Activated T-helper 17 cell treated with anti-CD3 and anti-CD28 coated beads, Interleukin-2, amount 50 U/mL, for 72 hours (primary cell): ENCODE measurements around the gene CDT1. TPM values are rescaled to one million over a fixed set of nuclear protein-coding genes. Genes with fewer than 3 reads are reported as not detected.

Experiments used
- ATAC-seq: fragments of 150-1000 bp; cut with Tn5 transposase; replicated peaks from 2 replicates; pipeline ENCODE4 v1.10.0; 2021; ENCODE audit warnings: mild to moderate bottlenecking, moderate library complexity
- H3K27ac Mint-ChIP-seq: one replicate; pipeline ENCODE4 v1.8.0; 2022; ENCODE audit warnings: mixed read lengths
- H3K27me3 Mint-ChIP-seq: one replicate; pipeline ENCODE4 v1.8.0; 2022; ENCODE audit warnings: mixed read lengths
- H3K36me3 Mint-ChIP-seq: one replicate; pipeline ENCODE4 v1.8.0; 2022; ENCODE audit warnings: low read depth, mild to moderate bottlenecking, mixed read lengths
- H3K4me1 Mint-ChIP-seq: one replicate; pipeline ENCODE4 v1.8.0; 2022; ENCODE audit warnings: mixed read lengths
- H3K4me3 Mint-ChIP-seq: one replicate; pipeline ENCODE4 v1.8.0; 2022; ENCODE audit warnings: mild to moderate bottlenecking, mixed read lengths
- H3K9me3 Mint-ChIP-seq: one replicate; pipeline ENCODE4 v1.8.0; 2022; ENCODE audit warnings: mixed read lengths
- total RNA-seq, 2 donors: library from RNA; stranded (reverse); gene quantifications; one replicate each; pipeline ENCODE4 v1.2.3, GENCODE V29; 2022

Gene CDT1
- total RNA-seq, 2 donors from 2014 or later: 96.6 to 141 TPM

GRCh38 chr16:88837806-88838205, 34.2 kb downstream of the CDT1 start:
- no peaks in the 10 kb centered on the region for H3K4me1 Mint-ChIP-seq
- H3K27ac Mint-ChIP-seq: no peak overlapping the region
- H3K27me3 Mint-ChIP-seq: no peaks in the 10 kb centered on the region
- no peak overlapping the region for H3K4me3 Mint-ChIP-seq
- ATAC-seq: no peak
- peaks cover 10% of the 10 kb centered on the region for H3K36me3 Mint-ChIP-seq
- no peaks in the 10 kb centered on the region for H3K9me3 Mint-ChIP-seq

GRCh38 chr16:88838566-88838965, 35.0 kb downstream of the CDT1 start:
- Mint-ChIP-seq H3K4me1 (no peaks in the 10 kb centered on the region), H3K27me3 (no peaks in the 10 kb centered on the region), H3K36me3 (peaks cover 10% of the 10 kb centered on the region), H3K27ac (no peak overlapping the region), H3K9me3 (no peaks in the 10 kb centered on the region), H3K4me3 (no peak overlapping the region)
- no peak for ATAC-seq

GRCh38 chr16:88839026-88839529, 35.5 kb downstream of the CDT1 start:
- no peak for ATAC-seq
- no peaks in the 10 kb centered on the region for H3K9me3 Mint-ChIP-seq
- H3K27ac Mint-ChIP-seq: no peak overlapping the region
- no peaks in the 10 kb centered on the region for H3K4me1 Mint-ChIP-seq
- H3K36me3 Mint-ChIP-seq: peaks cover 10% of the 10 kb centered on the region
- H3K27me3 Mint-ChIP-seq: no peaks in the 10 kb centered on the region
- no peak overlapping the region for H3K4me3 Mint-ChIP-seq

DNA sequence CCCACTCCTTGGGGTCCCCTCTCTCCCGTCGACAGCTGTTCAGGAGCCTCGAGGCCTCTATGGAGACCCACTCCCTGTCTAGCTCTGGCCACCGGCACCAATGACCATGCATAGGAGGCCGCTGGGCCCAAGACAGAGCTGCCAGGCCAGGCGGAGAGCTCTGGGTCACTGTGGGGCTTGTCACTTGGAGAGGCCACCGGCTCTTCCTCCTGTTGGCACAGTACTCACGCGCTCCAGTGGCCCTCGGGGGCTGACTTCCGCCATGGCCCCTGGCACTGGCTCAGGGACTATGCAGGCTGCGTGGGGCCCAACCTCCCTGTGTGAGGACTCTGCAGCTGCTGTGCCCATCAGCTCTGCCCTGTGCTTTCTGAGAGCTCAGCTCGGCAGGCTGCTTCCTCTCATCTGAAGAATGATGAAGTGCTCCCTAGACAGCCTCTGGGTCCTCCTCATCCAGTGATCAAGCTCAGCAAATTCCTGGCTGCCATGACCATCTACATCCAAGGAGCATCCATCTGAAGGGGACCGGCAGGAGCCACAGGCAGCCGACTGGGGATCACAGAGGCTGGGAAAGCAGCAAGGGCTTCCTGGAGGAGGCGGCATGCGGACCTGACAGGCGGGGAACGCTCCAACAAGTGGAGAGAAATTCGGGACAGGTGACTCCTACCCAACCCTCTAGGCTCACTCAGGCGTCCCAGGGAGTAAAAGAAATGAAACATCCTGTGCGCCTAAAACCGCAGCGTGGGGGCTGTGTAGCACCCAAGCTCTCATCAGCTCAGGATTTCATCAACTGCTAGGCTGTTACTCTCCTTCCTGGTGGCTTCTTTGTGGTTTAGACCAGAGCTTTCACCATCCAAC, 36.4 kb downstream of the CDT1 start:
- Mint-ChIP-seq H3K9me3 (no peaks in the 10 kb centered on the region), H3K27me3 (no peaks in the 10 kb centered on the region), H3K36me3 (peaks cover 10% of the 10 kb centered on the region), H3K4me3 (no peak overlapping the region), H3K27ac (no peak overlapping the region), H3K4me1 (no peaks in the 10 kb centered on the region)
- no peak for ATAC-seq

DNA sequence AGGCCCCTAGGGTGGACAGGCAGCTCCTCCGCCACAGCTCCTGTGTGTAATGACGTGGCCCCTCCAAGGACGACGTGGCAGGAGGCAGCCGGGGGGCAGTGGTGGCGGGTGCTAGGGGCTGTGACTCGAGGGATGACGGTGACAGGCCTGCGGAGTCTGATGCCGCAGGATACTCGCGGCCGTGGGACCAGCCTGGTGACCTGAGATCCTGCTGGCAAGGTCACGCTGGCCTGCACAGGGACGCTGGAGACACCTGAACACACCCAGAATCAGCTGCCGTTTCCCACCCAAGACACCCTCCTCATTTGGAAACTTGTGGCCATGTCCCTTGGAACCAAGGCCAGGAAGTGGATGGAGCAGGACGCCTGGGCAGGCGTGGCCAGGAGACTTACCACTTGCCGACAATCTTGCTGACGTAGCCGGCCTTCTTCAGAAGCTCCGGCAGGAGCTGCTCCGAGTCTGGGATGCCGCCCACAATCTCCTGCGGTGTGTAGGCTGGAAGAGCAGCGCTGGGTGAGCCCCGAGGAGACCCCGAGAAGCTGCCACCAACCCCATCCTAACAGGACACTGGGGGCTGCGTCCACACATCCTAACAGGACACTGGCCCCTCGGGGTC, 37.1 kb downstream of the CDT1 start:
- H3K9me3 Mint-ChIP-seq: no peaks in the 10 kb centered on the region

DNA sequence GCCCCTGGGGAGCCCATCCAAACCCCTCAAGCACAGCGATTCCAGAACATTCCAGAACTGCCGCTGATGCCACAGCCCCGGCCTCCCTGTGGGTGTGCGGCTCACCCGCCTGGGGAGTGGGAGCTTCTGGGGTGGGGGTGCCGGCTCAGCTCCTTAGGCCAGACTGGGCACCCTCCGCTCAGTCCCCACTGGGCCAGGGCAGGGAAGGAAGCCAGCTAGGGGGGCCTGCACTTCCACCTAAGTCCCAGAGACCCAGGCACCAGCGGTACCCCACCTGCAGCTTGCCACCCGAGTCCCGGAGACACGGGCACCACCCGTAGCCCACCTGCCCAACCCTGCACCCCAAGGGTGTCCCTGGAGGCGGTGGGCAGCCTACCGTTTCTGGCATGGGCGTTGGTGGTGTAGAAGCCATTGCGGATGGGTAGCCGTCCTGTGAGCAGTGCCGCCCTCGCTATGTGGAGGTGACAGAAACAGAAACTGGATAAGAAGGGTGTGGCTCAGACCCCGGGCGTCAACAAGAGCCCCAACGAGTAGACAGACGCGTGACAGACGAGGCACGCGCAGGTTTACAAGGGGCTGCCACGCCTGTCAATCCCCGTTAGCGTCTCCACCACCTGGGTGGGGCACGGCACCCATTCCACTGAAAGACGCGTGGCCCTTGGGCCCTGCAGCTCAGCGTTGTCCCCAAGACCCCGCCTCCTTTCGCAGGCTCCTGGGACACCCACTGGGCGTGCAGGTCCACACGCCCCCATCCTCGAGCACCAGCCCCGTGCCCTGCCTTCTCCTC, 38.1 kb downstream of the CDT1 start:
- peaks cover 10% of the 10 kb centered on the region for H3K36me3 Mint-ChIP-seq

More for the DNA sequence above, 37.1 kb downstream of the CDT1 start:
- H3K4me1 Mint-ChIP-seq: no peaks in the 10 kb centered on the region
- H3K27ac Mint-ChIP-seq: no peak overlapping the region
- peaks cover 10% of the 10 kb centered on the region for H3K36me3 Mint-ChIP-seq
- no peaks in the 10 kb centered on the region for H3K27me3 Mint-ChIP-seq
- no peak overlapping the region for H3K4me3 Mint-ChIP-seq
- no peak for ATAC-seq

GRCh38 chr16:88842308-88842756, 38.7 kb downstream of the CDT1 start:
- no peaks in the 10 kb centered on the region for H3K9me3 Mint-ChIP-seq
- H3K27ac Mint-ChIP-seq: no peak overlapping the region
- H3K36me3 Mint-ChIP-seq: peaks cover 10% of the 10 kb centered on the region
- H3K4me3 Mint-ChIP-seq: no peak overlapping the region
- no peaks in the 10 kb centered on the region for H3K27me3 Mint-ChIP-seq
- H3K4me1 Mint-ChIP-seq: no peaks in the 10 kb centered on the region
- ATAC-seq: no peak

More for the DNA sequence above, 38.1 kb downstream of the CDT1 start:
- Mint-ChIP-seq H3K27ac (no peak overlapping the region), H3K9me3 (no peaks in the 10 kb centered on the region), H3K4me1 (no peaks in the 10 kb centered on the region), H3K4me3 (no peak overlapping the region), H3K27me3 (no peaks in the 10 kb centered on the region)
- no peak for ATAC-seq

DNA sequence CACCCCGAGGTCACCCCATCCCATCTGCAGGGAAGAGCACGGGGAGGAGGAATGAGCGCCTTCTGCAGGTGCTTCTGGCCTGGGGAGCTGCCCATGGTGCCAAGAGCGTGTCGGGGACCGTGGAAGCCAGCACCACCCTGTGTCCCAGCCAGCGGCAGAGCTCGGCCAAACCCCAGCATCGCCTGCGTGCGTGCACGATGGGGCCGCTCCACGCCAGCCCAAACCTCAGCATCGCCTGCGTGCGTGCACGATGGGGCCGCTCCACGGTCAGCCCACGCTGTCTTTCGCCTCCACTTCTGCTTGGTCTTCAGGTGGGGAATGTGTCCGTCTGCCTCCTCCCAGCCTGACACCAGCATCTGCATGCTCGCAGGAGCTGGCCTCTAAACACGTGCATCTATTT, 39.2 kb downstream of the CDT1 start:
- H3K4me3 Mint-ChIP-seq: no peak overlapping the region
- H3K9me3 Mint-ChIP-seq: no peaks in the 10 kb centered on the region
- H3K27me3 Mint-ChIP-seq: no peaks in the 10 kb centered on the region
- no peak overlapping the region for H3K27ac Mint-ChIP-seq
- ATAC-seq: no peak
- H3K4me1 Mint-ChIP-seq: no peaks in the 10 kb centered on the region
- H3K36me3 Mint-ChIP-seq: peaks cover 10% of the 10 kb centered on the region

- Mint-ChIP-seq H3K27me3 (no peaks in the 10 kb centered on the region), H3K9me3 (no peaks in the 10 kb centered on the region), H3K4me3 (no peak overlapping the region), H3K36me3 (peaks cover 10% of the 10 kb centered on the region), H3K4me1 (no peaks in the 10 kb centered on the region), H3K27ac (no peak overlapping the region)
- ATAC-seq: no peak
Measured at GRCh38 chr16:88843256-88843655, 39.7 kb downstream of the CDT1 start.

DNA sequence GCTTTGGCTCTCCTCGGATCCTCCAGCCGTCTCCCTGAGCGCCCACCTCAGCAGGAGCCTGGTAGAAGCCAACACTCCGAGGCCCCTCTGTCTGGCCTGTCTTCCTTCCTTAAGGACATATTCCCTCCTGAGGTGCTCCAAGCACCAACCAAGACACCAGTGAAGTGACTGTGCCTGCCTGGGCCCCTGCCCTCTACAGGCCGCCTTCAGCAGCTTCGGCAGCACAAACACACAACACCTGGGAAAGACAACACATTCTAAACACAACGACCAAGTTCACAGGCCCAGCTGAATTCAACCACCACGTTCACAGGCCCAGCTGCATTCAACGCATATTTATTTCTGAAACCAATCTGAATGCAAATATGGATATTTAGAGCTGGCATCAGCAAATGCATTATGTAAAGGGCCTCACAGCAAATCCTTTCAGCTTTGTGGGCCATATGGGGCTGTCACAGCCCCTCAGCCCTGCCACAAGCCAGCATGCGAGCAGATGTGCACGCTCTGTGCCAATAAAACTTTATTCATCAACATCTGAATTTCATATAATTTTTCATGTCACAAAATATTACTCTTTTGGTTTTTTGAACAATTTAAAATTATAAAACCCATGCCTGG, 40.9 kb downstream of the CDT1 start:
- Mint-ChIP-seq H3K27ac (no peak overlapping the region), H3K36me3 (peaks cover 10% of the 10 kb centered on the region), H3K4me1 (no peaks in the 10 kb centered on the region), H3K9me3 (no peaks in the 10 kb centered on the region), H3K4me3 (no peak overlapping the region), H3K27me3 (no peaks in the 10 kb centered on the region)
- no peak for ATAC-seq

GRCh38 chr16:88846088-88846487, 42.5 kb downstream of the CDT1 start:
- no peak for ATAC-seq
- Mint-ChIP-seq H3K4me3 (no peak overlapping the region), H3K27me3 (no peaks in the 10 kb centered on the region), H3K4me1 (no peaks in the 10 kb centered on the region), H3K36me3 (no peaks in the 10 kb centered on the region), H3K27ac (no peak overlapping the region), H3K9me3 (no peaks in the 10 kb centered on the region)

DNA sequence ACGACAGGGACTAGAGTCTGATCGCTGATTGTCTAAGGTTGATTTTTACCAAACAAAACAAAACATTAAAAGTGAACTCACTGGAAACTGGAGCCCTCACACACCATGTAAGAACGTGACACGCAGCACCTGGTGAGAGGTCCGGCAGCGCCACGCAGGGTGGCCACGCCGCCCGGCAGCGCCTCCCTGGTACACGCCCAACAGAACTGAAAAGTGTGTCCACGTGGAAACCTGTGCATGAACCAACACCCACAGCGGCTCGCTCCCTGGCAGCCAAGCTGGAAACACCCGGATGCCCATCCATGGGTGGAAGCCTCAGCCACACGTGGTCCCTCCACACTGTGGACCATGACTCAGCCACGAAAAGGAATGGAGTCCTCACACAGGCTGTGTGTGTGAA, 44.1 kb downstream of the CDT1 start:
- Mint-ChIP-seq H3K4me1 (no peaks in the 10 kb centered on the region), H3K9me3 (no peaks in the 10 kb centered on the region), H3K36me3 (no peaks in the 10 kb centered on the region), H3K4me3 (no peak overlapping the region), H3K27ac (no peak overlapping the region), H3K27me3 (no peaks in the 10 kb centered on the region)
- no peak for ATAC-seq

- Mint-ChIP-seq H3K4me3 (no peak overlapping the region), H3K27ac (no peak overlapping the region), H3K4me1 (no peaks in the 10 kb centered on the region), H3K9me3 (no peaks in the 10 kb centered on the region), H3K27me3 (no peaks in the 10 kb centered on the region), H3K36me3 (no peaks in the 10 kb centered on the region)
- ATAC-seq: no peak
Measured at GRCh38 chr16:88848557-88848956, 45.0 kb downstream of the CDT1 start.

GRCh38 chr16:88850531-88851199, 47.1 kb downstream of the CDT1 start:
- ATAC-seq: no peak
- H3K27me3 Mint-ChIP-seq: no peaks in the 10 kb centered on the region
- no peaks in the 10 kb centered on the region for H3K36me3 Mint-ChIP-seq
- H3K9me3 Mint-ChIP-seq: no peaks in the 10 kb centered on the region
- H3K4me1 Mint-ChIP-seq: peaks cover 9% of the 10 kb centered on the region
- no peak overlapping the region for H3K4me3 Mint-ChIP-seq
- H3K27ac Mint-ChIP-seq: no peak overlapping the region
